Neural progenitor cell (in vitro differentiated cells): ENCODE measurements around the gene RASGRF2.

ENCODE experiments used
- CTCF ChIP-seq: fragments of 200-600 bp; sonication (generic); IDR thresholded peaks from 2 replicates; pipeline ENCODE4 v1.5.1; 2017; ENCODE audit warnings: antibody characterized with exemption, mild to moderate bottlenecking
- EZH2phosphoT487 ChIP-seq: fragments of 200-600 bp; sonication (generic); IDR thresholded peaks from 2 replicates; pipeline ENCODE4 v1.6.1; 2017; ENCODE audit warnings: antibody characterized with exemption

- TF ChIP-seq CTCF (no peak), EZH2phosphoT487 (no peak)
Observed at GRCh38 chr5:81003811-81004386, 43.7 kb downstream of the RASGRF2 start.
